D341Med (cell line): ENCODE results near the gene SPAAR.
A peak's percentile ranks its signal among the peaks of the same experiment; 100 is the strongest.
"Not testable (repeated sequence)": the region's sequence is repeated elsewhere in the genome, so short reads cannot be mapped to it uniquely, and the experiment has no call there.

Source experiments
- DNase-seq: peaks from one replicate; pipeline ENCODE4 v3.0.0; 2012; ENCODE audit warnings: low spot score

SPAAR gene

DNA sequence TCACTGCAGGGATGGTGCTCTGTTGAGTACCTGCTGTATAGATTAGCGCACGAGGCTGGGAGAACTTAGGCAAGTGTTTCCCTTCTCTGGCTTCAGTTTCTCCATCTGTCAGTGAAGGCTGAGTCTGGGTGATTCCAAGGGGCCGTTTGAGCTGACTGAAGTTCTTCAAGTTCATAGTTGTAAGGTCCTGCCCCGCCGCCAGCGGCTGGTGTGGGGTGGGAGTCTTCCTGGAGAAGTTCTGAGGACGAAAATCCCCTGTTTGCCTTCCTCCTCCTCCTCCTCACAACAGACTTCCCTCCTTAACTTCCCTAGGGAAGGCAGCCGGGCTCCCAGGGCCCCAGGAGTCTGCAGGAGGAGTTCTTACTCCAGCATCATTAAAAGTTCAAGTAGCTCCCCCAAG lies 5.0 kb upstream of the SPAAR start:
- DNase-seq, result no peak

DNA sequence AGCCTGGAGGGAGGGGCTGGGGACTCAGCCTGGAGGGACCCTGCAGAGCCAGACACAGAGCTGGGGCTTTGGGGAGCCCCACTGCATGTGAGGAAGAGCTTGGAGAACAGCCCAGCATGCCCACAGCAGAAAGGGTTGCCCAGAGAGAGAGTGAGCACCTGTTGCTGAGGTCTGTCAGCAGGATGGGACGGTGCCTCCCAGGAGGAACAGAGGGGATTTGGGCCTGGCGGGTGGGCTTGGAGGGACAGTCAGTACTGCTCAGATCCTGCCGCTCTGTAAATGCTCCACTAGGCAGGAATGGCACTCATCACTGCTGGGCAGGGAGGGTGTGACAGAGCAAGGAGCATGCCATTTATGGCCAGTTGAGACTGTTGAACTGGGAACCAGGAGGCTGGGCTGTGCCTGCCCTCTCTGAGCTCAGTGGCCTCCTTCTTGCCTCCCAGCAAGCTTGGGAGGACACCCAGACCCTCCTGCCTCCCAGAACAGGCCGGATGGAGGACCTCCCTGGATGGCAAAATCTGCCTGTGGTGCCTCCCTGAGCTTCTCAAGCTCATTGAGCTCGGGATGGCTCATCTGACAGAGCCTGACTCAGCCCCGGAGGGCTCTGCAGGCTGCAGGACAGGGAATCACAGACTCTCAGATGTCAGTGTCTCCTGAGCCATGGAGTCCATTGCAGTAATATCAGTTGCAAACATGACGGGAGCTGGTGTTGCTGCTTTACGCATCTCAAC lies 4.1 kb upstream of the SPAAR start:
- no peak for DNase-seq

DNA sequence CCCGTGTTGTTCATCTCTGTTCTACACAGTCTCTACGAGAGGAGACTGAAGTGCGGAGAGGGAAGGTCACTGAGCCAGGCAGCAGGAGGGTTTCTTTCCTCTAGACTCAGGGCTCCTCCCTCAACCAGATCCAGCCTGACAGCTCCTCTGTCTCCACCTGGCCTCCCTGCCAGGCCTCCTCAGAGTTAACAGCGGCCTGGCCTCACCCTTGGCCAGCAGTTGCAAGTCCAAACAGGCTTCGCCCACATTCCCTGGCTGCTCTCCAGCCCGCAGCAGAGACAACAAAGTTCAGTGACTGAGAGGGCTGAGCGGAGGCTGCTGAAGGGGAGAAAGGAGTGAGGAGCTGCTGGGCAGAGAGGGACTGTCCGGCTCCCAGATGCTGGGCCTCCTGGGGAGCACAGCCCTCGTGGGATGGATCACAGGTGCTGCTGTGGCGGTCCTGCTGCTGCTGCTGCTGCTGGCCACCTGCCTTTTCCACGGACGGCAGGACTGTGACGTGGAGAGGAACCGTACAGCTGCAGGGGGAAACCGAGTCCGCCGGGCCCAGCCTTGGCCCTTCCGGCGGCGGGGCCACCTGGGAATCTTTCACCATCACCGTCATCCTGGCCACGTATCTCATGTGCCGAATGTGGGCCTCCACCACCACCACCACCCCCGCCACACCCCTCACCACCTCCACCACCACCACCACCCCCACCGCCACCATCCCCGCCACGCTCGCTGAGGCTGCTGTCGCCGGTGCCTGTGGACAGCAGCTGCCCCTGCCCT lies 3.2 kb upstream of the SPAAR start, which contains the start of gene HRCT1:
Gene HRCT1, plus strand, starts transcription at position 291 of the 768 bp plus-strand sequence. Its CDS starts 86 bp downstream, at position 377.
- no peak for DNase-seq

GRCh38 chr9:35906923-35907699 lies 2.2 kb upstream of the SPAAR start:
- no peak for DNase-seq

- no peak for DNase-seq
Measured at GRCh38 chr9:35907711-35908503, 1.4 kb upstream of the SPAAR start.

DNA sequence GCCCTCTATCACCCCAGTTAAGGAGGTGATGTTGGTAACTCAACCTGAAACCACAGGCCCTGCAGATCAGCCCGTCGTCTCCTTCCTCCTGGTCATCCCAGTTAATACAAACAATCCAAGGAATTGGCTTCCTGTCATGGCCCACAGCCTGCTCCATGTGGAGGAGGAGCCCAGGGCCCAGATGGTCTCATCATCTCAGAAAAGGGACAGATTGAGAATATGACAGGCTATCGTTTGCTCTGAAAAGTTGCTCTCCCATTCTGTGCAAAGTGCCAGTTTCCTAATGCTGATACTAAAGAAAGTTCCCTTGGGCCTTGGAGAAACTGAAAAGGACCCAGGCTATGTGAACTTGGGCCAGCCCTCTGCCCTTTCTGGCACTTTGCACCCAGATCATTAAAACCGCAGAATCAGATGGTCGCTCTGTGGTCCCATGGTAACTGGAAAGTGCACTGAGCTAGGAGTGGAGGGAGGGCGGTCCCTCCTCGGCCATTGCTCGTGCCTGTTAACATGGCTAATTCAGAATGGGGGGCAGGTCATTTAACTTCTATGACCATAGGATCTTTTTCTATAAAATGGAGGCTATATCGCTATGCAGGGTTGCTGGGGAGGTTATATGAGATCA lies 675 bp upstream of the SPAAR start:
- DNase-seq, result no peak

- DNase-seq, result no peak
Measured at GRCh38 chr9:35909687-35910612, 660 bp downstream of the SPAAR start.

DNA sequence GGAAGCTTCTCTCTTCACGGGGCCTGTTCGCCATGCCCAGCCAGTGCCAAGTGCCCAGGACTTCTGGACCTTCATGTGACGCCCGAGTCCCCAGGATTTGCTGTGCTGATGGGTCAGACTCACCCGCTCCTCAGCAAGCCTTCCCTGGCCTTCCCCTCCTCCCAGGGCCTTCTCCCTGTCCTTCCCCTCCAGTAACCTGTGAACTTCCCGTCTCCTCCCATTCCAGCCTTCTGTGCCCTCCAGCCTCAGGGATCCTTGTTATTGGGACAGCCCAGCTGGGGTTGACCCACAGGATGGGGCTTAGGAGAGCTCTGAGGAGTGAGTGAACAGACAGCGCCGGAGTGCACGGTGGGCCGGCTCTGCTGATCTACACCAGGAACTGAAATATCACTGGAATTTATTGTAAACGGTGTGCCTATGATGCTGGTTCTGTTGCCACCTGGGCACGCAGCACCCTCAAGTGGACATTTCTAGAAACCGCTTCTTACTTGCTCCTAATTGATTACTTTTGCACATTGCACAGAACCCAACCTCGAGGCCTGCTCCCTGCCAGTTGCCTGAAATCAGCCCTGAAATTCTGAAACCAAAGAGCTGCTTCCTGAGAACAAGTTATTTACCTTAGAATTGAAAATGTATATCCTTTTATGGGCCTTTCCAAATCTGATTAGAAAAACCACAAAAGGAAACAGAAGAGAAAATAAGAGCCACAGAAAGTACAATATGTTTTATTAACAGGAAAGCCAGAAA lies 1.5 kb downstream of the SPAAR start:
- peak; percentile 64 for DNase-seq

- DNase-seq, result no peak
Measured at GRCh38 chr9:35911690-35912089, 2.4 kb downstream of the SPAAR start.

- no peak for DNase-seq
Measured at GRCh38 chr9:35912791-35913400, 3.6 kb downstream of the SPAAR start.

GRCh38 chr9:35913429-35913828 lies 4.1 kb downstream of the SPAAR start:
- not testable (repeated sequence) for DNase-seq

- DNase-seq, result peak; percentile 48
Measured at GRCh38 chr9:35914301-35914807, 5.1 kb downstream of the SPAAR start.

DNA sequence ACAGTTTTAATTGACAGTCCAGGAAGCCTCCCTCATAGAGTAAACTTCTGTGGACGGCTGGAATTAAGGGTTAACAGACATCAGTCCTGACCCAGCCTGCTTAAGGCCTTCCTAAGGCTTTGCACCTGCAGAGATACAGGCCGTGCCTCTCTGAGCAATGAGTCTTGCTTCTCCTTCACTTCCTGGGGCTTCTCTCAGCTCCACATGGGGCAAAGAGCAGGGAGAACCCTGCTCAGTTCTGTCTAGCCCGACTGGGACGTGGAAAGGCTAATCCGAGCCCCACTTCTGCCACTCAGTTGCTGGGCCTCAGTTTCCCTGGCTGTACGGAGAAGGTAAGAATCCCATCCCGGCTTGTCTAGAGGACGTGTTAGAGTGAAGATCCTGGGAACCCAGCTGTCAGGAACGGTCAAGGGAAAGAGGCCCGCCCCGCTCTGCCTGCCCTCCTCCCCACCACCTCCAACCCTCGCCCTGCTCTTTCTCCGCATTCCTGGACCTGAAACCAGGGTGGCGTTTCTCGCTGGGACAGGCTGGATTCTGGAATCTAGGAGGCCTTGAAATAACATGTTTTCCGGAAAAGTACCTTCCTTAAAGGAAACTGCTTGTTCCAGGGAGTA lies 6.5 kb downstream of the SPAAR start:
- no peak for DNase-seq

GRCh38 chr9:35917261-35917660 lies 8.0 kb downstream of the SPAAR start:
- DNase-seq, result no peak

- DNase-seq, result no peak
Measured at GRCh38 chr9:35918780-35919179, 9.5 kb downstream of the SPAAR start.

- no peak for DNase-seq
Measured at GRCh38 chr9:35919212-35920008, 10.1 kb downstream of the SPAAR start.

GRCh38 chr9:35920051-35920620 lies 10.8 kb downstream of the SPAAR start:
- no peak for DNase-seq
